GF-D8 (cell line): ENCODE measurements around the gene ZFP3.
"Not testable (repeated sequence)": the region's sequence is repeated elsewhere in the genome, so short reads cannot be mapped to it uniquely, and the experiment has no call there.

ENCODE experiments used
- DNase-seq: peaks from one replicate; lab custom pipeline; 2025; lab: John Stamatoyannopoulos, UW

Gene ZFP3

GRCh38 chr17:5077781-5078105 lies 524 bp upstream of the ZFP3 start:
- no peak for DNase-seq

- no peak for DNase-seq
These were observed 2.3 kb downstream of the ZFP3 start for GRCh38 chr17:5080591-5080990.

- no peak for DNase-seq
These were observed 14.1 kb downstream of the ZFP3 start for GRCh38 chr17:5092218-5093010.

GRCh38 chr17:5096731-5097100 lies 18.4 kb downstream of the ZFP3 start:
- DNase-seq: no peak

- DNase-seq: no peak
These were observed 19.0 kb downstream of the ZFP3 start for GRCh38 chr17:5097101-5097834.

GRCh38 chr17:5099271-5099670 lies 21.0 kb downstream of the ZFP3 start:
- DNase-seq: no peak

GRCh38 chr17:5100832-5101231 lies 22.6 kb downstream of the ZFP3 start:
- no peak for DNase-seq

- DNase-seq: peak; percentile 3
These were observed 32.5 kb downstream of the ZFP3 start for GRCh38 chr17:5110816-5111215.

- DNase-seq: peak; percentile 58
These were observed 33.3 kb downstream of the ZFP3 start, which contains the start of gene ZNF232 for GRCh38 chr17:5111402-5112204. ZNF232 (minus strand) TSS chr17:5111878; CDS start chr17:5111822, 56 bp downstream.

GRCh38 chr17:5115673-5116651 lies 37.7 kb downstream of the ZFP3 start, which contains the start of gene USP6:
USP6 (plus strand) TSS chr17:5116032; CDS start chr17:5130368, 14,336 bp downstream.
- no peak for DNase-seq

- DNase-seq: no peak
These were observed 40.0 kb downstream of the ZFP3 start for GRCh38 chr17:5118219-5118618.

GRCh38 chr17:5120036-5120435 lies 41.8 kb downstream of the ZFP3 start:
- DNase-seq: no peak

GRCh38 chr17:5120436-5121185 lies 42.3 kb downstream of the ZFP3 start:
- not testable (repeated sequence) for DNase-seq

- DNase-seq: no peak
These were observed 43.0 kb downstream of the ZFP3 start for GRCh38 chr17:5121186-5121841.

- DNase-seq: not testable (repeated sequence)
These were observed 43.8 kb downstream of the ZFP3 start for GRCh38 chr17:5122056-5122455.

- no peak for DNase-seq
These were observed 44.5 kb downstream of the ZFP3 start for GRCh38 chr17:5122586-5123342.

- no peak for DNase-seq
These were observed 45.3 kb downstream of the ZFP3 start for GRCh38 chr17:5123343-5124124.

- not testable (repeated sequence) for DNase-seq
These were observed 46.0 kb downstream of the ZFP3 start for GRCh38 chr17:5124125-5124760.
